Measurements from ENCODE around the gene LYST.
"Not testable (repeated sequence)": the region's sequence is repeated elsewhere in the genome, so short reads cannot be mapped to it uniquely, and the experiment has no call there.

Gene LYST, protein sequence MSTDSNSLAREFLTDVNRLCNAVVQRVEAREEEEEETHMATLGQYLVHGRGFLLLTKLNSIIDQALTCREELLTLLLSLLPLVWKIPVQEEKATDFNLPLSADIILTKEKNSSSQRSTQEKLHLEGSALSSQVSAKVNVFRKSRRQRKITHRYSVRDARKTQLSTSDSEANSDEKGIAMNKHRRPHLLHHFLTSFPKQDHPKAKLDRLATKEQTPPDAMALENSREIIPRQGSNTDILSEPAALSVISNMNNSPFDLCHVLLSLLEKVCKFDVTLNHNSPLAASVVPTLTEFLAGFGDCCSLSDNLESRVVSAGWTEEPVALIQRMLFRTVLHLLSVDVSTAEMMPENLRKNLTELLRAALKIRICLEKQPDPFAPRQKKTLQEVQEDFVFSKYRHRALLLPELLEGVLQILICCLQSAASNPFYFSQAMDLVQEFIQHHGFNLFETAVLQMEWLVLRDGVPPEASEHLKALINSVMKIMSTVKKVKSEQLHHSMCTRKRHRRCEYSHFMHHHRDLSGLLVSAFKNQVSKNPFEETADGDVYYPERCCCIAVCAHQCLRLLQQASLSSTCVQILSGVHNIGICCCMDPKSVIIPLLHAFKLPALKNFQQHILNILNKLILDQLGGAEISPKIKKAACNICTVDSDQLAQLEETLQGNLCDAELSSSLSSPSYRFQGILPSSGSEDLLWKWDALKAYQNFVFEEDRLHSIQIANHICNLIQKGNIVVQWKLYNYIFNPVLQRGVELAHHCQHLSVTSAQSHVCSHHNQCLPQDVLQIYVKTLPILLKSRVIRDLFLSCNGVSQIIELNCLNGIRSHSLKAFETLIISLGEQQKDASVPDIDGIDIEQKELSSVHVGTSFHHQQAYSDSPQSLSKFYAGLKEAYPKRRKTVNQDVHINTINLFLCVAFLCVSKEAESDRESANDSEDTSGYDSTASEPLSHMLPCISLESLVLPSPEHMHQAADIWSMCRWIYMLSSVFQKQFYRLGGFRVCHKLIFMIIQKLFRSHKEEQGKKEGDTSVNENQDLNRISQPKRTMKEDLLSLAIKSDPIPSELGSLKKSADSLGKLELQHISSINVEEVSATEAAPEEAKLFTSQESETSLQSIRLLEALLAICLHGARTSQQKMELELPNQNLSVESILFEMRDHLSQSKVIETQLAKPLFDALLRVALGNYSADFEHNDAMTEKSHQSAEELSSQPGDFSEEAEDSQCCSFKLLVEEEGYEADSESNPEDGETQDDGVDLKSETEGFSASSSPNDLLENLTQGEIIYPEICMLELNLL (N-terminal part only)

GRCh38 chr1:235866205-235866912 lies at the start of gene LYST:
TSS of gene LYST (minus strand) at chr1:235866906. CDS start at chr1:235830417, 36,489 bp downstream.
- DNase-seq = peak; percentile 42 to 57

GRCh38 chr1:235915489-235915888 lies 48.8 kb upstream of the LYST start:
- DNase-seq = not testable (repeated sequence)

DNA sequence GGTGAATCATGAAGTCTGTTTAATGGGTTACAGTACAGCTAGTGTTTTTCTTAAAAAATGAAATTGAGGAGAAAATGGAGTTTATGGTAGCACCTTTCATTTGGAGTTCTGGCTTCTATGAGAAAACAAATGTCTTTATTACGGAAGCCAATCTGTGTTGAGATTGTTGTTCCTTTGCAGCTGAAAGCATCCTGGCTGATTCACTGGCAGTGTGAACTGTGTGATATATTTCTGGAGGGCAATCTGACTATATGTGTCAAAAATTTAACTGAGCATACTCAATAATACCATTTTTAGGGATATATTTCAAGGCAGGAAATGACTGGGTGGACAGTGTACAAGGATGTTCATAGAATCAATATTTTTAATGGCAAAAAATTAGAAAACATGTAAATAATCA lies 46.6 kb upstream of the LYST start:
- no peak for DNase-seq

DNA sequence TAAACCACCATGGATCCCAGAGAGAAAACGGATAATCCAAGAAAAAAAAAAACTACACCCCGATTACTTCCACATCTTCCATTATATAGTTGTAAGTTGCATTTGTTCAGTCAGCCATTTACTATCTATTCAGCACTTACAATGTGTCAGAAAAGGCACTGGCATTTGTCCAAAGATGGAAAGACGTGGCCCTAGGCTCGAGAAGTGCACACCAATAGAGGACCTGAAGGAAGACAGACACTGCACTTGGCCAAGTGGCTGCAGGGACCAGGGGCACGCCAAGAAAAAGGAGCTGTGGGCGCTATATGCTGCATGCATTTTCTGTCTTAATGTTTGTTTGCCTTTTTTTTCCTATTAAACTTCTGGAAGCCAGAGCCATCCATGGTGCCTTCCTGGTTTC lies 45.2 kb upstream of the LYST start:
- no peak for DNase-seq

DNA sequence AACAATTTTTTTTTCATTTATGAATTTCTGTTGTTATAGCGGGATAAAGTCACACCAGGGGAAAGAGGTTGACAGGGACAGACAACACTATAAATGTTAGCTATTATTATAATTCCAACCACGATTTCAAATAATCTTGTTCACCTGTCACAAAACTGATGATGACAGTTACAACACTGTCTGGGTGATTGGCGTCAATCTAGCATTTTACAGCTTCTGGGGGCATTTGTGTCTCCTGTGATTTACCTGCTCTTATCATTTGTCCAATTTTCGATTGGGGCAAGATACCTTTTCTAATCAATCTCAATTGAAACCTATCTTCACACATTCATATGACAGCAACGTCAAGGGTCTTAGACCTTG lies 44.6 kb upstream of the LYST start:
- DNase-seq = no peak

- peak in 1 of 2 experiments; percentile 41 for DNase-seq
Observed at GRCh38 chr1:235910357-235911299, 43.9 kb upstream of the LYST start.

DNA sequence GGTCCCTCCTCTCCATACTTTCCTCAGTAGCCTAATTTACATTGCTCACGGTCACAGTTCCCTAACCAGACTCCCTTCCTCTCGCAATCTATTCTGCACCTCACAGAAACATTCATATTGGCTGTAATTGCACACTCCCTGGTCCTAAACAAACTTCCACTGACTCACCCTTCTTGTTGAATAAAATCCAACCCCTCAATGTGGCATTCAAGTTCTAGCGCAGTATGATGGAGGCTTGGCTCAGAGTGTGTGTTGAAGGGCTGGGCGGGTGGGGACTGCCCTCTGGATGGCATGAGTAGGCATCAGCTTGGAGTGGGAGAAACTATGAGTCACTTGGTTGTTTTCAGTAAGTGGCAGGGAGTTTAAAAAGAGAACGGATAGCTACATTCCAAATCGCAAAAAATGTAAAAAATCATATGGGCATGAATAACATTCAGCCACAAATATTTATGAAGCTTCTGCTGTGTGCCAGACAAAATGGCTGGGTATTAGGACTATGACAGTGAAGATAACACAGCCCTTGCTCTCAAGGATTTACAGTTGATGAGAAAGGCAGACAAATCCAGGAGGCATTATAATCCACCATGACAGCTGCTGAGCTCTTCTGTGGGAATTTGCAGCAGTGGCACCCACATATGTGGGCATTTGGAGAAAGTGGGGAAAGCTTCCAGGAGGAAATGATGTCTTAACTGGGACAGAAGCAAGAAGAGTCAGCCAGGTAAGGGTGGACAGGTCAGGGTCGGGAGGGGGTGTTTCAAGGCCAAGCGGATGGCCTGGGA lies 42.2 kb upstream of the LYST start:
- no peak for DNase-seq

DNA sequence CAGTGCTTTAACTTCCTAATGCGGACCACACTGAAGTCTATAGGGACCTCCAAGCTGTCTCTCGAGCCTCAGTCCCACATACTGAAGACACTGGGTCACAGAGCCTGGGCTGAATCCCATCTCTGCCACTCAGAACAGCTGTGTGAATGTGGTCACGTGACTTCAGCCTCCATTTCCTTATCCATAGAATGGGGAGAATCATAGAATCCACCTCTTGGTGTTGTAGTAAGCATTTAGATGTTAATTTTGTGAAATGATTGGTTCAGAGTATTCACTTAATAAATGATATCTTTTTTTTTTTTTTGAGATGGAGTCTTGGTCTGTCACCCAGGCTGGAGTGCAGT lies 41.2 kb upstream of the LYST start:
- DNase-seq = no peak

GRCh38 chr1:235907187-235907896 lies 40.6 kb upstream of the LYST start:
- no peak for DNase-seq

DNA sequence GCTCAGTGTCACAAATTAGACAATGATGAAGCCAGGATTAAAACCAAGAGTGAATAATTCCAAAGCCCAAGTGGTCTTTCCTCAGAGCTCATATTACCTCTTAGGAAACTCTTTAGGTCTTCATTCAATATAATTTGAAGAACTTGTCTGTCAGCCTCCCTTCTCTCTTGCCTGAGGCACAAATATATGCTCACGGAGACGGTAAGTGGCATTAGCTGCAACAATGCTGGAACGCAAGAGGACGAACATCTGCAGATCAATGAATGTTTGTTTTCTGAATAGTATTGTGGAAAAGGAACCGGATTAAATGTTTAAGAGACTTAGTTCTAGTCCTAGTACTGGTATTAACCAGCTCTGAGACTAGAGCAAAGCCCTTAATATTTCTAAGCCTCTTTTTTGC lies 39.7 kb upstream of the LYST start:
- no peak for DNase-seq

DNA sequence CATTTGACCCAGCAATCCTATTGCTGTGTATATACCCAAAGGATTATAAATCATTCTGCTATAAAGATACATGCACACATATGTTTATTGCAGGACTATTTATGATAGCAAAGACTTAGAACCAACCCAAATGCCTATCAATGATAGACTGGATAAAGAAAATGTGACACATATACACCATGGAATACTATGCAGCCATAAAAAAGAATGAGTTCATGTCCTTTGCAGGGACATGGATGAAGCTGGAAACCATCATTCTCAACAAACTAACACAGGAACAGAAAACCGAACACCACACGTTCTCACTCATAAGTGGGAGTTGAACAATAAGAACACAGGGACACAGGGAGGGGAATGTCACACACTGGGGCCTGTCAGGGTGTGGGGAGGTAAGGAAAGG lies 37.1 kb upstream of the LYST start:
- not testable (repeated sequence) for DNase-seq

GRCh38 chr1:235902677-235903542 lies 36.2 kb upstream of the LYST start:
- no peak for DNase-seq

- no peak for DNase-seq
Observed at GRCh38 chr1:235901461-235901860, 34.8 kb upstream of the LYST start.

GRCh38 chr1:235898126-235898525 lies 31.4 kb upstream of the LYST start:
- DNase-seq = no peak

DNA sequence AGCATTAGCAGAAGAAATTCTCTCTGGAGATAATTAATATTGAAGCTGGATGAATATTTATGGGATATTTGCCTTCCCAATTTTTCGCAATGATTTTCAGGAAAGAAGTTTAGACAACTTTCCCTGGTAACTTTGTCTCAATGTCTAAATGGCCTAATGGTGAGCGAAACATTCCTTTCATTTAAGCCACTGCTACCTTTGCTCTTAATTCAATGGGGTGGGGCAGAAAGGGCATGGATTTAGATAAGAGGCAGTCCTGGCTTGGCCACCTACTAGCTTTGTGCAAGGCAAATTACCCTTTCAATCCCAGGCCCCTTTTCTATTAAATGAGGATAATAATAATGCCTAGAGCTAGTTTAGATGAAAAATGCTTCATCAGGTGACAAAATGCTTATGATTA lies 27.1 kb upstream of the LYST start:
- DNase-seq = no peak

DNA sequence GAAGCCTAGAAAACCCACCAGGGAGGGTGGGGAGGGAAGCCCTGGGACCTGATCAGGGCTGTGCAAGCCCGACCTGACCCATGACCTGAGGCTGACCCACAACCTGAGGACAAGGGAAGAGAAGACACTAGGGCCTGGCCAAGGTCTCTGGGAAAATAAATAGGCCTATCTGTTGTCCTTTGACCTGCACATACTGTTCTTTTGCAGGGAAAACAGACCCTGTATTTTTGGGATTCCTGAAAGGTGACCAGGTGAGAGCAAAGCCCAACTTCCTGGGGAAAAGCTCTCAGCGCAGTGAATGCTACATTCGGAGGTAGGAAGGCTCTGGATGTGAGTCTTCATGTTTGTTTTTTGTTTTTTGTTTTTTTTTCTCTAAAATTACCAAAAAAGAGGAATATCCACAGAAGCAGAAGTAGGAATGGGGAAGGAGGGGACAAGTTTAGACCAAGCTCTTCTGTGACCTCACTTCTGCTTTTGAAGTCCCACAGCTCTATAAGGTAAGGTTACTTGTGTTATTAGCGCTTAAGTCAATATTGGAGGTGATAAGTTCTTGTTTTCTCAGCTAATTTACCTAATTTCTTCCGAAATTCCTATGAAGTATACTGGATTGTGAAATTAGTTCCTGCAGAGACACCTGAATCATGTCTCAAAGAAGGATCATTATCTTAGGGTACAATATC lies 26.2 kb upstream of the LYST start:
- no peak for DNase-seq

DNA sequence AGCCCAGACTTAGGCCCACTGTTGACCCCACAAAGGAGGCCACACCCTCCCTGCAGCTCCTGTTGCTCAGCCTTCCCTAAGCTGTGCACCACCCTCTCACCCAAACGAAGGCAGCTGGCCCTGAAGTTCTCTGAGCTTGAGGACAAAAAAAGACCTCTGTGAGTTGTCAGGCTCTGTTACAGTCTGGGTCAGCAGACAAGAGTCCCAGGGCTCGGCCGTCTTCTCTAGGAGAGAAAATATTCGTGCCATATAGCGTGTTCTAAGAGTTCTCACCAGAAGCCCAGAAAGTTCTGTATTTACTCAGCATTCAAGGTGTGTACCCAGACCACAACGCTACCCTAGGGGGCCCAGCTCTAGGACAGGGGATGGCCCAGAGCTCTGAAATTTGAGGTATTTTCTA lies 25.5 kb upstream of the LYST start:
- no peak for DNase-seq

DNA sequence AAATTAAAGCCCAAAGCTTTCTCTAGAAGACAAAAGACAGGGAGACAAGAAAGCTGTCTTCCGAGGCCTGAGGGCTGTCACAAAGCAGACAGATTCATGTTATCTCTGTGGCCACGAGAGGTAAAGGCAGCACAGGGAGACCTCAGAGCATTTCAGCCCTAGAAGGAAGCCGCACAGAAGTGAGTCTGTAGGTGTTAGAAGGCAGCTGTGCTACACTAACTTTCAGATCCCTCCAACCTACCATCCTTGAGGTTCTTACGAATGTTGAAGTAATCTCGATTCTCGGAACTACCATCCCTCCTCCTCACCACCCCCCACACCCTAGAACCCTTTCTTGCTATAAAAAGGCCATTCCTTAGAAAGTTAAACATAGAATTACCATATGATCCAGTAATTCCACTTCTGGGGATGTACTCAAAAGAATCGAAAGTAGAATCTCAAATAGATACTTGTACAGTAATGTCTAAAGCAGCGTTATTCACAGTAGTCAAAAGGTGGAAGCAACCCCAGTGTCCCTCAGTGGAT lies 21.5 kb upstream of the LYST start:
- peak; percentile 33 to 77 for DNase-seq

All from stimulated activated CD4-positive, alpha-beta T cell treated with anti-CD3 and anti-CD28 coated beads, Interleukin-4, amount 100 ng/mL, for 4 hours (primary cell).